ENCODE data around the gene ERMARD.

- TF ChIP-seq CTCF (IDR thresholded peaks at IDR 0.05) (no peak), POLR2A (IDR thresholded peaks at IDR 0.05) (no peak)
These were observed 11.9 kb downstream of the ERMARD start for GRCh38 chr6:169763308-169763707.

All from esophagus squamous epithelium (tissue), 4 donors.